WTC11 (cell line): ENCODE results near the gene CCNJL. TPM values are rescaled to one million over a fixed set of nuclear protein-coding genes. Genes with fewer than 3 reads are reported as not detected.
A peak's percentile ranks its signal among the peaks of the same experiment; 100 is the strongest.

ENCODE experiments used
- ATAC-seq: fragments of 200-7000 bp; cut with Tn5 transposase; 2 replicates; pipeline ENCODE4 v1.10.0; 2021; ENCODE audit warnings: mild to moderate bottlenecking, moderate library complexity
- CTCF ChIA-PET: fragments of 300-600 bp; sonication (Branson Sonifier 250); formaldehyde crosslinking; loops from one replicate; lab custom pipeline; 2021; ENCODE audit warnings: antibody characterized with exemption; lab: Charles Lee
- POLR2A ChIA-PET: fragments of 350-600 bp; sonication (Branson Sonifier 250); formaldehyde crosslinking; loops from one replicate; lab custom pipeline; 2021; ENCODE audit warnings: antibody characterized with exemption; lab: Charles Lee
- DNase-seq: peaks from one replicate; pipeline ENCODE4 v3.0.0; 2021; ENCODE audit warnings: low spot score
- H3K27ac Mint-ChIP-seq: 2 replicates; pipeline ENCODE4 v1.8.0; 2021; ENCODE audit warnings: mixed read lengths
- H3K27me3 Mint-ChIP-seq: 2 replicates; pipeline ENCODE4 v1.8.0; 2021; ENCODE audit warnings: low read depth, mild to moderate bottlenecking, moderate library complexity, mixed read lengths
- H3K36me3 Mint-ChIP-seq: 2 replicates; pipeline ENCODE4 v1.8.0; 2021; ENCODE audit warnings: mixed read lengths
- H3K4me1 Mint-ChIP-seq: 2 replicates; pipeline ENCODE4 v1.8.0; 2022; ENCODE audit warnings: mixed read lengths
- H3K4me3 Mint-ChIP-seq: 2 replicates; pipeline ENCODE4 v1.8.0; 2021; ENCODE audit warnings: mild to moderate bottlenecking, moderate library complexity, mixed read lengths
- H3K9me3 Mint-ChIP-seq: 2 replicates; pipeline ENCODE4 v1.8.0; 2021; ENCODE audit warnings: mixed read lengths
- CBFB ChIP-seq: sonication (generic); formaldehyde crosslinking; IDR thresholded peaks from 2 replicates; pipeline ENCODE4 v1.8.1; 2022; ENCODE audit warnings: mild to moderate bottlenecking, low read depth, missing genetic modification reagents
- EMX1 ChIP-seq: fragments of 250-450 bp; sonication (Bioruptor Pico); IDR thresholded peaks from 2 replicates; pipeline ENCODE4 v1.8.0; 2021; ENCODE audit warnings: mild to moderate bottlenecking
- ESRRA ChIP-seq: sonication (generic); formaldehyde crosslinking; IDR thresholded peaks from 2 replicates; pipeline ENCODE4 v1.8.1; 2022; ENCODE audit warnings: mild to moderate bottlenecking, missing genetic modification reagents, borderline replicate concordance
- FOXK1 ChIP-seq: sonication (generic); formaldehyde crosslinking; IDR thresholded peaks from 2 replicates; pipeline ENCODE4 v1.8.0; 2022; ENCODE audit warnings: mild to moderate bottlenecking, moderate library complexity, missing genetic modification reagents
- HMGA2 ChIP-seq: fragments of 250-450 bp; sonication (Bioruptor Pico); IDR thresholded peaks from 2 replicates; pipeline ENCODE4 v1.4.0; 2021; ENCODE audit warnings: mild to moderate bottlenecking, moderate library complexity
- KAT7 ChIP-seq: sonication (generic); formaldehyde crosslinking; IDR thresholded peaks from 2 replicates; pipeline ENCODE4 v1.8.1; 2023; ENCODE audit warnings: missing genetic modification reagents, mild to moderate bottlenecking, borderline replicate concordance
- MXD4 ChIP-seq: fragments of 250-450 bp; sonication (Bioruptor Pico); IDR thresholded peaks from 2 replicates; pipeline ENCODE4 v1.8.0; 2021; ENCODE audit warnings: mild to moderate bottlenecking, moderate library complexity, borderline replicate concordance
- SP1 ChIP-seq: sonication (generic); formaldehyde crosslinking; conservative IDR thresholded peaks from 2 replicates; pipeline ENCODE4 v1.8.1; 2022; ENCODE audit warnings: missing genetic modification reagents
- ZBTB21 ChIP-seq: sonication (generic); formaldehyde crosslinking; IDR thresholded peaks from 2 replicates; pipeline ENCODE4 v1.8.1; 2023; ENCODE audit warnings: mild to moderate bottlenecking, missing genetic modification reagents, borderline replicate concordance
- ZNF138 ChIP-seq: sonication (generic); formaldehyde crosslinking; conservative IDR thresholded peaks from 2 replicates; pipeline ENCODE4 v1.8.1; 2022; ENCODE audit warnings: mild to moderate bottlenecking, moderate library complexity, missing genetic modification reagents
- ZNF219 ChIP-seq: sonication (generic); formaldehyde crosslinking; IDR thresholded peaks from 2 replicates; pipeline ENCODE4 v1.8.0; 2023; ENCODE audit warnings: missing genetic modification reagents, mild to moderate bottlenecking, borderline replicate concordance
- ZNF263 ChIP-seq: sonication (generic); formaldehyde crosslinking; IDR thresholded peaks from 2 replicates; pipeline ENCODE4 v1.8.1; 2022; ENCODE audit warnings: low read depth, mild to moderate bottlenecking, moderate library complexity, missing genetic modification reagents
- ZNF671 ChIP-seq: fragments of 250-450 bp; sonication (Bioruptor Pico); IDR thresholded peaks from 2 replicates; pipeline ENCODE4 v1.8.0; 2021; ENCODE audit warnings: mild to moderate bottlenecking
- total RNA-seq: library from RNA; stranded (reverse); gene quantifications from 3 replicates; pipeline ENCODE4 v1.2.3, GENCODE V29; 2021
- TF ChIP-seq, protein P1 (sequence below): sonication (generic); formaldehyde crosslinking; conservative IDR thresholded peaks from 2 replicates; pipeline ENCODE4 v1.8.1; 2023; ENCODE audit warnings: mild to moderate bottlenecking, low read depth, missing genetic modification reagents, moderate library complexity
- TF ChIP-seq, protein P2 (sequence below): sonication (generic); formaldehyde crosslinking; IDR thresholded peaks from 2 replicates; pipeline ENCODE4 v1.8.0; 2022; ENCODE audit warnings: mild to moderate bottlenecking, missing genetic modification reagents
- TF ChIP-seq, protein P3 (sequence below): sonication (generic); formaldehyde crosslinking; IDR thresholded peaks from 2 replicates; pipeline ENCODE4 v1.8.1; 2023; ENCODE audit warnings: mild to moderate bottlenecking, moderate library complexity, missing genetic modification reagents
- TF ChIP-seq, protein P4 (sequence below): sonication (generic); formaldehyde crosslinking; IDR thresholded peaks from 2 replicates; pipeline ENCODE4 v1.8.1; 2023; ENCODE audit warnings: mild to moderate bottlenecking, missing genetic modification reagents
- TF ChIP-seq, protein P5 (sequence below): sonication (generic); formaldehyde crosslinking; IDR thresholded peaks from 2 replicates; pipeline ENCODE4 v1.8.1; 2022; ENCODE audit warnings: missing genetic modification reagents, borderline replicate concordance
- TF ChIP-seq, protein P6 (sequence below): sonication (generic); formaldehyde crosslinking; IDR thresholded peaks from 2 replicates; pipeline ENCODE4 v1.8.1; 2022; ENCODE audit warnings: mild to moderate bottlenecking, missing genetic modification reagents, moderate library complexity, borderline replicate concordance
- TF ChIP-seq, protein P7 (sequence below): sonication (generic); formaldehyde crosslinking; conservative IDR thresholded peaks from 2 replicates; pipeline ENCODE4 v1.8.1; 2022; ENCODE audit warnings: mild to moderate bottlenecking, missing genetic modification reagents
- TF ChIP-seq, protein P8 (sequence below): fragments of 250-450 bp; sonication (Bioruptor Pico); IDR thresholded peaks from 2 replicates; pipeline ENCODE4 v1.9.0; 2021; ENCODE audit warnings: mild to moderate bottlenecking

Gene CCNJL
- total RNA-seq, 1 experiment from 2014 or later, result 31.3 TPM

DNA sequence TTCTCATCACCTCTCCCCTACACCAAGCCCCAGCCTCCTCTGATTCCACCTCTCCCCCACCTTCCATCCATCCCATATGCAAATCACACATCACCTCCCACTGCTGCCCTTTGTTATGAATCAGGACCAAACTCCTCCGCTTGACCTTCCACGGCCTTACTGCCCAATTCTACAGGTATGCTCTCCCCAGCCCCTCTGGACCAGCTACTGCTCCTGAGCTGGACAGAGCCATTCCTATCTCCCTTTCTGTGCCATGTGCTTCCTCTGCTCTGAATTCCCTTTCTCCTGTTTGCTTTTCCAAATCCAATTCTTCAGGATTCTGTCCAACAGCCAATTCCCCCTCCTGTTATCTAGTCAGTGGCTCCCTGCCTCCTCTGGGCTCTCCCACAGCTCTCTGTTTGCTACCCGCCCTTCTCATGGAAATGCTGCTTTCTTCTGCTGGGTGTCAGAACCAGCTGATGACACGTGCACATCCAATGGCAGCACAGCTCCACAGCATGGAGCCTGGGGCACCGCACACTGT lies 74.7 kb downstream of the CCNJL start (continued):
- TF ChIP-seq, protein P1, sequence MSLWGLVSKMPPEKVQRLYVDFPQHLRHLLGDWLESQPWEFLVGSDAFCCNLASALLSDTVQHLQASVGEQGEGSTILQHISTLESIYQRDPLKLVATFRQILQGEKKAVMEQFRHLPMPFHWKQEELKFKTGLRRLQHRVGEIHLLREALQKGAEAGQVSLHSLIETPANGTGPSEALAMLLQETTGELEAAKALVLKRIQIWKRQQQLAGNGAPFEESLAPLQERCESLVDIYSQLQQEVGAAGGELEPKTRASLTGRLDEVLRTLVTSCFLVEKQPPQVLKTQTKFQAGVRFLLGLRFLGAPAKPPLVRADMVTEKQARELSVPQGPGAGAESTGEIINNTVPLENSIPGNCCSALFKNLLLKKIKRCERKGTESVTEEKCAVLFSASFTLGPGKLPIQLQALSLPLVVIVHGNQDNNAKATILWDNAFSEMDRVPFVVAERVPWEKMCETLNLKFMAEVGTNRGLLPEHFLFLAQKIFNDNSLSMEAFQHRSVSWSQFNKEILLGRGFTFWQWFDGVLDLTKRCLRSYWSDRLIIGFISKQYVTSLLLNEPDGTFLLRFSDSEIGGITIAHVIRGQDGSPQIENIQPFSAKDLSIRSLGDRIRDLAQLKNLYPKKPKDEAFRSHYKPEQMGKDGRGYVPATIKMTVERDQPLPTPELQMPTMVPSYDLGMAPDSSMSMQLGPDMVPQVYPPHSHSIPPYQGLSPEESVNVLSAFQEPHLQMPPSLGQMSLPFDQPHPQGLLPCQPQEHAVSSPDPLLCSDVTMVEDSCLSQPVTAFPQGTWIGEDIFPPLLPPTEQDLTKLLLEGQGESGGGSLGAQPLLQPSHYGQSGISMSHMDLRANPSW (CRISPR knock-in tag), result no peak
- TF ChIP-seq CBFB (CRISPR knock-in tag), result no peak
- TF ChIP-seq FOXK1 (CRISPR knock-in tag), result peak; percentile 34; the same call in 1 of the 2 replicates
- TF ChIP-seq KAT7 (CRISPR knock-in tag), result no peak
- TF ChIP-seq ZBTB21 (CRISPR knock-in tag), result no peak
- no peak for TF ChIP-seq ZNF138 (CRISPR knock-in tag)
- TF ChIP-seq, protein P2, sequence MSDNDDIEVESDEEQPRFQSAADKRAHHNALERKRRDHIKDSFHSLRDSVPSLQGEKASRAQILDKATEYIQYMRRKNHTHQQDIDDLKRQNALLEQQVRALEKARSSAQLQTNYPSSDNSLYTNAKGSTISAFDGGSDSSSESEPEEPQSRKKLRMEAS (CRISPR knock-in tag), result peak; percentile 75; the same call in 1 of the 2 replicates
- TF ChIP-seq, protein P3, sequence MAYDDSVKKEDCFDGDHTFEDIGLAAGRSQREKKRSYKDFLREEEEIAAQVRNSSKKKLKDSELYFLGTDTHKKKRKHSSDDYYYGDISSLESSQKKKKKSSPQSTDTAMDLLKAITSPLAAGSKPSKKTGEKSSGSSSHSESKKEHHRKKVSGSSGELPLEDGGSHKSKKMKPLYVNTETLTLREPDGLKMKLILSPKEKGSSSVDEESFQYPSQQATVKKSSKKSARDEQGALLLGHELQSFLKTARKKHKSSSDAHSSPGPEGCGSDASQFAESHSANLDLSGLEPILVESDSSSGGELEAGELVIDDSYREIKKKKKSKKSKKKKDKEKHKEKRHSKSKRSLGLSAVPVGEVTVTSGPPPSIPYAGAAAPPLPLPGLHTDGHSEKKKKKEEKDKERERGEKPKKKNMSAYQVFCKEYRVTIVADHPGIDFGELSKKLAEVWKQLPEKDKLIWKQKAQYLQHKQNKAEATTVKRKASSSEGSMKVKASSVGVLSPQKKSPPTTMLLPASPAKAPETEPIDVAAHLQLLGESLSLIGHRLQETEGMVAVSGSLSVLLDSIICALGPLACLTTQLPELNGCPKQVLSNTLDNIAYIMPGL (CRISPR knock-in tag), result no peak

DNA sequence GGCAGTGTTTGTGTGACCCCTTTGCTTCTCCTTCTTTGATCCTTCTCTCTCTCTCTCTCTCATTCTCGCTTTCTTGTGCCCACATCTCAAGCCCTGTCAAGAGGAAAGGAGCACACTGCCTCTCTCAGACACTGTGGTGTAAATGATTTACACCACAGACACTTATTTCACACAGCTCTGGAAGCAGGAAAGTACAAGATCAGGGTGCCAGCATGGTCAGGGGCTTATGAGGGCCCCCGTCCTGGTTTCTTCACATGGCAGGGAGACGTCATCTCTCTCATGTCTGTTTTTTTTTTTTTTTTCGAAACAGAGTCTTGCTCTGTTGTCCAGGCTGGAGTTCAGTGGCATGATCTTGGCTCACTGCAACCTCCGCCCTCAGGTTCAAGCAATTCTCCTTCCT lies 76.6 kb downstream of the CCNJL start:
- H3K9me3 Mint-ChIP-seq, result peaks cover 9% of the 10 kb centered on the region
- TF ChIP-seq, protein P2 (CRISPR knock-in tag), result no peak
- TF ChIP-seq, protein P4, sequence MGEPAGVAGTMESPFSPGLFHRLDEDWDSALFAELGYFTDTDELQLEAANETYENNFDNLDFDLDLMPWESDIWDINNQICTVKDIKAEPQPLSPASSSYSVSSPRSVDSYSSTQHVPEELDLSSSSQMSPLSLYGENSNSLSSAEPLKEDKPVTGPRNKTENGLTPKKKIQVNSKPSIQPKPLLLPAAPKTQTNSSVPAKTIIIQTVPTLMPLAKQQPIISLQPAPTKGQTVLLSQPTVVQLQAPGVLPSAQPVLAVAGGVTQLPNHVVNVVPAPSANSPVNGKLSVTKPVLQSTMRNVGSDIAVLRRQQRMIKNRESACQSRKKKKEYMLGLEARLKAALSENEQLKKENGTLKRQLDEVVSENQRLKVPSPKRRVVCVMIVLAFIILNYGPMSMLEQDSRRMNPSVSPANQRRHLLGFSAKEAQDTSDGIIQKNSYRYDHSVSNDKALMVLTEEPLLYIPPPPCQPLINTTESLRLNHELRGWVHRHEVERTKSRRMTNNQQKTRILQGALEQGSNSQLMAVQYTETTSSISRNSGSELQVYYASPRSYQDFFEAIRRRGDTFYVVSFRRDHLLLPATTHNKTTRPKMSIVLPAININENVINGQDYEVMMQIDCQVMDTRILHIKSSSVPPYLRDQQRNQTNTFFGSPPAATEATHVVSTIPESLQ (CRISPR knock-in tag), result no peak
- TF ChIP-seq, protein P5, sequence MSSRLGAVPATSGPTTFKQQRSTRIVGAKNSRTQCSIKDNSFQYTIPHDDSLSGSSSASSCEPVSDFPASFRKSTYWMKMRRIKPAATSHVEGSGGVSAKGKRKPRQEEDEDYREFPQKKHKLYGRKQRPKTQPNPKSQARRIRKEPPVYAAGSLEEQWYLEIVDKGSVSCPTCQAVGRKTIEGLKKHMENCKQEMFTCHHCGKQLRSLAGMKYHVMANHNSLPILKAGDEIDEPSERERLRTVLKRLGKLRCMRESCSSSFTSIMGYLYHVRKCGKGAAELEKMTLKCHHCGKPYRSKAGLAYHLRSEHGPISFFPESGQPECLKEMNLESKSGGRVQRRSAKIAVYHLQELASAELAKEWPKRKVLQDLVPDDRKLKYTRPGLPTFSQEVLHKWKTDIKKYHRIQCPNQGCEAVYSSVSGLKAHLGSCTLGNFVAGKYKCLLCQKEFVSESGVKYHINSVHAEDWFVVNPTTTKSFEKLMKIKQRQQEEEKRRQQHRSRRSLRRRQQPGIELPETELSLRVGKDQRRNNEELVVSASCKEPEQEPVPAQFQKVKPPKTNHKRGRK, result no peak
- no peak for TF ChIP-seq MXD4 (CRISPR knock-in tag)
- TF ChIP-seq, protein P1 (CRISPR knock-in tag), result no peak
- no peak for TF ChIP-seq ESRRA (CRISPR knock-in tag)
- no peak for TF ChIP-seq EMX1 (CRISPR knock-in tag)
- no peak for TF ChIP-seq SP1 (CRISPR knock-in tag)
- TF ChIP-seq, protein P6, sequence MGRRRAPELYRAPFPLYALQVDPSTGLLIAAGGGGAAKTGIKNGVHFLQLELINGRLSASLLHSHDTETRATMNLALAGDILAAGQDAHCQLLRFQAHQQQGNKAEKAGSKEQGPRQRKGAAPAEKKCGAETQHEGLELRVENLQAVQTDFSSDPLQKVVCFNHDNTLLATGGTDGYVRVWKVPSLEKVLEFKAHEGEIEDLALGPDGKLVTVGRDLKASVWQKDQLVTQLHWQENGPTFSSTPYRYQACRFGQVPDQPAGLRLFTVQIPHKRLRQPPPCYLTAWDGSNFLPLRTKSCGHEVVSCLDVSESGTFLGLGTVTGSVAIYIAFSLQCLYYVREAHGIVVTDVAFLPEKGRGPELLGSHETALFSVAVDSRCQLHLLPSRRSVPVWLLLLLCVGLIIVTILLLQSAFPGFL (CRISPR knock-in tag), result no peak
- no peak for TF ChIP-seq ZNF263
- no peak for TF ChIP-seq ZNF219
- TF ChIP-seq, protein P7, sequence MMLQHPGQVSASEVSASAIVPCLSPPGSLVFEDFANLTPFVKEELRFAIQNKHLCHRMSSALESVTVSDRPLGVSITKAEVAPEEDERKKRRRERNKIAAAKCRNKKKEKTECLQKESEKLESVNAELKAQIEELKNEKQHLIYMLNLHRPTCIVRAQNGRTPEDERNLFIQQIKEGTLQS (CRISPR knock-in tag), result no peak
- TF ChIP-seq HMGA2 (CRISPR knock-in tag), result no peak
- TF ChIP-seq ZNF671 (CRISPR knock-in tag), result no peak
- TF ChIP-seq, protein P8, sequence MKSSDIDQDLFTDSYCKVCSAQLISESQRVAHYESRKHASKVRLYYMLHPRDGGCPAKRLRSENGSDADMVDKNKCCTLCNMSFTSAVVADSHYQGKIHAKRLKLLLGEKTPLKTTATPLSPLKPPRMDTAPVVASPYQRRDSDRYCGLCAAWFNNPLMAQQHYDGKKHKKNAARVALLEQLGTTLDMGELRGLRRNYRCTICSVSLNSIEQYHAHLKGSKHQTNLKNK, result no peak
- TF ChIP-seq, all 79 proteins: peak for 0
- ATAC-seq (no peak), DNase-seq (no peak)
- peak overlapping the region; percentile 82 for H3K27ac Mint-ChIP-seq
- H3K27me3 Mint-ChIP-seq, result no peaks in the 10 kb centered on the region
- H3K36me3 Mint-ChIP-seq, result peaks cover 14% of the 10 kb centered on the region
- H3K4me1 Mint-ChIP-seq, result peaks cover 28% of the 10 kb centered on the region
- ChIA-PET CTCF (interaction anchor here (0.7 kb wide), 1 partner anchor 9 kb away, joined by 5 read pairs; no protein-coding TSS in a partner anchor), POLR2A (no interaction called here)
- H3K4me3 Mint-ChIP-seq, result no peak overlapping the region
